MG63 (cell line): ENCODE results near the gene CFAP46. TPM values are rescaled to one million over a fixed set of nuclear protein-coding genes. Genes with fewer than 3 reads are reported as not detected.
"Not testable (repeated sequence)": the region's sequence is repeated elsewhere in the genome, so short reads cannot be mapped to it uniquely, and the experiment has no call there.

ENCODE experiments used
- DNase-seq: peaks from one replicate; pipeline ENCODE4 v3.0.0-alpha.2; 2020
- H3K27me3 ChIP-seq: fragments of 250-450 bp; sonication (Bioruptor Pico); 2 replicates; pipeline ENCODE4 v1.5.1; 2020; ENCODE audit warnings: mild to moderate bottlenecking, moderate library complexity
- H3K36me3 ChIP-seq: fragments of 250-450 bp; sonication (Bioruptor Pico); 2 replicates; pipeline ENCODE4 v1.5.1; 2020; ENCODE audit warnings: mild to moderate bottlenecking, moderate library complexity
- H3K4me3 ChIP-seq: fragments of 250-450 bp; sonication (Bioruptor Pico); 2 replicates; pipeline ENCODE4 v1.5.1; 2020; ENCODE audit warnings: mild to moderate bottlenecking, moderate library complexity
- H3K9me3 ChIP-seq: fragments of 250-450 bp; sonication (Bioruptor Pico); 2 replicates; pipeline ENCODE4 v1.5.1; 2020; ENCODE audit warnings: mild to moderate bottlenecking, moderate library complexity
- total RNA-seq: library from RNA; depleted of rRNA; stranded (reverse); fragments of >200 nt; shearing (Covaris generic); gene quantifications from 2 replicates; pipeline ENCODE4 v1.2.3, GENCODE V29; 2014; ENCODE audit warnings: low replicate concordance

CFAP46 gene
- total RNA-seq, 1 experiment from 2014 or later = 0.33 TPM

GRCh38 chr10:132776186-132776585 lies 166.2 kb downstream of the CFAP46 start:
- no peaks in the 10 kb centered on the region for H3K27me3 ChIP-seq
- no peaks in the 10 kb centered on the region for H3K36me3 ChIP-seq
- H3K9me3 ChIP-seq = no peaks in the 10 kb centered on the region
- H3K4me3 ChIP-seq = no peak overlapping the region
- no peak for DNase-seq

- Histone ChIP-seq H3K9me3 (no peaks in the 10 kb centered on the region), H3K27me3 (no peaks in the 10 kb centered on the region), H3K4me3 (no peak overlapping the region), H3K36me3 (no peaks in the 10 kb centered on the region)
- no peak for DNase-seq
Measured at GRCh38 chr10:132774902-132775863, 167.2 kb downstream of the CFAP46 start.

GRCh38 chr10:132774181-132774901 lies 168.0 kb downstream of the CFAP46 start:
- no peak for DNase-seq
- Histone ChIP-seq H3K36me3 (no peaks in the 10 kb centered on the region), H3K27me3 (no peaks in the 10 kb centered on the region), H3K4me3 (no peak overlapping the region), H3K9me3 (no peaks in the 10 kb centered on the region)

GRCh38 chr10:132772816-132773215 lies 169.6 kb downstream of the CFAP46 start:
- not testable (repeated sequence) for DNase-seq, H3K4me3 ChIP-seq, H3K27me3 ChIP-seq, H3K36me3 ChIP-seq, H3K9me3 ChIP-seq

GRCh38 chr10:132770061-132771021 lies 172.0 kb downstream of the CFAP46 start:
- DNase-seq = no peak
- Histone ChIP-seq H3K36me3 (no peaks in the 10 kb centered on the region), H3K27me3 (no peaks in the 10 kb centered on the region), H3K4me3 (no peak overlapping the region), H3K9me3 (no peaks in the 10 kb centered on the region)

- Histone ChIP-seq H3K36me3 (no peaks in the 10 kb centered on the region), H3K27me3 (no peaks in the 10 kb centered on the region), H3K4me3 (no peak overlapping the region), H3K9me3 (no peaks in the 10 kb centered on the region)
- no peak for DNase-seq
Measured at GRCh38 chr10:132768346-132769248, 173.8 kb downstream of the CFAP46 start.

- no peaks in the 10 kb centered on the region for H3K9me3 ChIP-seq
- no peak overlapping the region for H3K4me3 ChIP-seq
- no peak for DNase-seq
- H3K36me3 ChIP-seq = no peaks in the 10 kb centered on the region
- H3K27me3 ChIP-seq = no peaks in the 10 kb centered on the region
Measured at GRCh38 chr10:132766291-132766690, 176.1 kb downstream of the CFAP46 start.

GRCh38 chr10:132765435-132765834 lies 176.9 kb downstream of the CFAP46 start:
- Histone ChIP-seq H3K9me3 (no peaks in the 10 kb centered on the region), H3K36me3 (no peaks in the 10 kb centered on the region), H3K4me3 (no peak overlapping the region), H3K27me3 (no peaks in the 10 kb centered on the region)
- DNase-seq = no peak

GRCh38 chr10:132764108-132764507 lies 178.3 kb downstream of the CFAP46 start:
- Histone ChIP-seq H3K4me3 (no peak overlapping the region), H3K27me3 (no peaks in the 10 kb centered on the region), H3K36me3 (no peaks in the 10 kb centered on the region), H3K9me3 (no peaks in the 10 kb centered on the region)
- DNase-seq = no peak

- Histone ChIP-seq H3K36me3 (no peaks in the 10 kb centered on the region), H3K27me3 (no peaks in the 10 kb centered on the region), H3K9me3 (no peaks in the 10 kb centered on the region), H3K4me3 (no peak overlapping the region)
- no peak for DNase-seq
Measured at GRCh38 chr10:132763545-132763944, 178.8 kb downstream of the CFAP46 start.

GRCh38 chr10:132762267-132762666 lies 180.1 kb downstream of the CFAP46 start:
- H3K4me3 ChIP-seq = no peak overlapping the region

GRCh38 chr10:132761395-132762060 lies 180.8 kb downstream of the CFAP46 start:
- Histone ChIP-seq H3K4me3 (no peak overlapping the region), H3K9me3 (no peaks in the 10 kb centered on the region), H3K27me3 (no peaks in the 10 kb centered on the region), H3K36me3 (no peaks in the 10 kb centered on the region)
- no peak for DNase-seq

More at GRCh38 chr10:132762267-132762666, 180.1 kb downstream of the CFAP46 start:
- DNase-seq = no peak
- no peaks in the 10 kb centered on the region for H3K27me3 ChIP-seq
- no peaks in the 10 kb centered on the region for H3K9me3 ChIP-seq
- no peaks in the 10 kb centered on the region for H3K36me3 ChIP-seq

GRCh38 chr10:132758865-132759264 lies 183.5 kb downstream of the CFAP46 start:
- Histone ChIP-seq H3K4me3 (no peak overlapping the region), H3K36me3 (no peaks in the 10 kb centered on the region), H3K9me3 (no peaks in the 10 kb centered on the region), H3K27me3 (no peaks in the 10 kb centered on the region)
- DNase-seq = no peak
